Measurements from ENCODE around the gene YWHAG. TPM values are rescaled to one million over a fixed set of nuclear protein-coding genes. Genes with fewer than 3 reads are reported as not detected.
A peak's percentile ranks its signal among the peaks of the same experiment; 100 is the strongest.
"Not testable (repeated sequence)": the region's sequence is repeated elsewhere in the genome, so short reads cannot be mapped to it uniquely, and the experiment has no call there.

YWHAG gene
- total RNA-seq, 2 donors from 2014 or later, result 132 to 153 TPM

- Histone ChIP-seq H3K36me3 (no peaks in the 10 kb centered on the region), H3K27me3 (no peaks in the 10 kb centered on the region), H3K27ac (peak overlapping the region; percentile 28 to 85), H3K4me3 (no peak overlapping the region), H3K9me3 (no peaks in the 10 kb centered on the region), H3K4me1 (peaks cover 0 to 91% of the 10 kb centered on the region in 2 donors)
- TF ChIP-seq CTCF (IDR thresholded peaks at IDR 0.05), result no peak
- DNase-seq (ENCODE audit: low spot score), result no peak
Measured at GRCh38 chr7:76336094-76336493, 22.7 kb downstream of the YWHAG start.

DNA sequence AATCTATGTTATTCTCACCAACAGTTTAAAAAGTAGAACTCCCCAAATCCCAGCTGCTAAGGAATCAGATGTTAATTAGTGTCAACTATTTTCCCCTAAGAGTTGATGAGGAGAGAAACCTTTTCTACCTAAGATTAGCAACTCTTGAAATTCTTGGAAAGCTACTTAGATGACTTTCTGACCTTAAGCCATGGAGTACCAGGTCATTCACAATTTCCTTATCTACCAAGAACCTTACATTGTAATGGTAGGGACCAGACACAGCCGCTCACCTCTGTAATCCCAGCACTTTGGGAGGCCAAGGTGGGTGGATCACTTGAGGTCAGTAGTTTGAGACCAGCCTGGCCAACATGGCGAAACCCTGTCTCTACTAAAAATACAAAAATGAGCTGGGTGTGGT lies 23.4 kb downstream of the YWHAG start:
- not testable (repeated sequence) for DNase-seq (ENCODE audit: low spot score); H3K9me3 ChIP-seq; H3K36me3 ChIP-seq; H3K4me3 ChIP-seq; H3K27me3 ChIP-seq
- peaks cover 0 to 91% of the 10 kb centered on the region in 2 donors for H3K4me1 ChIP-seq
- peak overlapping the region; percentile 28 to 85 for H3K27ac ChIP-seq

- peak overlapping the region; percentile 65 to 85 for H3K27ac ChIP-seq
- DNase-seq (ENCODE audit: low spot score), result no peak
- H3K27me3 ChIP-seq, result no peaks in the 10 kb centered on the region
- no peak for TF ChIP-seq CTCF (IDR thresholded peaks at IDR 0.05)
- peaks cover 0 to 89% of the 10 kb centered on the region in 2 donors for H3K4me1 ChIP-seq
- H3K36me3 ChIP-seq, result peaks cover 6% of the 10 kb centered on the region
- H3K4me3 ChIP-seq, result no peak overlapping the region
- no peaks in the 10 kb centered on the region for H3K9me3 ChIP-seq
Measured at GRCh38 chr7:76334320-76334967, 24.3 kb downstream of the YWHAG start.

DNA sequence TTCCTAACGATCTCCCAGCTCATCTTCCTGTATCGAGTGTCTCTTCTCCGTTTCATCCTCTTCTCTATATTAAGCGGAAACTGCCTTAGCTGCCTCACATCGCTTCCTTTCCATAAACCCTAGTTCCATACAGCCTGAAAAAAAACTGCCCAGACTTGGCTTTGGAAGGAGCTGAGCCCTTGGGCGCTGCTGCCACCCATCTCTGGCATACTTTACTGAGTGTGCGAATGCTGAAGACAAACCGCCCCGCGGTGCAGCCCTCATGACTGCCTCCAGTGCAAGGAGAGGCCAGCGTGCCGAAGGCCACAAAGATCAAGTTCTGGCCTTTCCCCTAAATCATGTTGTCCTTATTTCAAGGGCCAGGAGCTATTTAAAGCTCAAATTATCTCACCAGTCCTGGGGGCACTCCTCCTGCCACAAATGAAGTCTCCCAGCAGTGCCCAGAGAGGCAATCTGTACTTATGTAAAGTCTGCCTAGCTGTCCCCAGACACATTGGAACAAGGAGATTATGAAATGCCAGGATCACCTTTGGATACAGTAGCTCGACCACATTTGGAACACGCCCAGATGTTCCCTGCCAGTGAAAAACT lies 25.2 kb downstream of the YWHAG start:
- no peaks in the 10 kb centered on the region for H3K9me3 ChIP-seq
- peaks cover 0 to 89% of the 10 kb centered on the region in 2 donors for H3K4me1 ChIP-seq
- peaks cover 15% of the 10 kb centered on the region for H3K36me3 ChIP-seq
- H3K27me3 ChIP-seq, result no peaks in the 10 kb centered on the region
- no peak overlapping the region for H3K4me3 ChIP-seq
- TF ChIP-seq CTCF (IDR thresholded peaks at IDR 0.05), result no peak
- DNase-seq (ENCODE audit: low spot score), result peak; percentile 73
- H3K27ac ChIP-seq, result peak overlapping the region; percentile 65 to 85

DNA sequence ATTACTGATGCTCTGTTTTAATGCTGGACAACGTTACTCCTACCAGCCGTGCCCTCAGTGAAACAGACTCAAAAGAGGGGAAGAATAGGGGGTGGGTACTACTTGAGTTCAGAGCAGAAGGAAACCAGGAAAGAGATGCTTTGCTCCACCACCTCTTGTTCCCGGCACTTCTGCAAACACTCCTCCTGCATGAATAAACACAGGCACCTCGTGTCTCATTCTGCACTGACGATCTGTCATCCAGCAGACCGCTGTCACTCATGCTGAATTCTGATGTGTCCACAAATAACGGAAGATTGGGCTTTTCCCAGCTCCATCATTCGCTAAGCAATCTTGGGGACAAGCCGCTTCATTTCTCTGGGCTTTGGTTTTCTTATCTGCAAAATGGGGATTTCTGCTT lies 26.7 kb downstream of the YWHAG start:
- H3K27ac ChIP-seq, result peak overlapping the region in 1 of 2 donors; percentile 85
- no peak for DNase-seq (ENCODE audit: low spot score)
- H3K36me3 ChIP-seq, result peaks cover 29% of the 10 kb centered on the region
- H3K4me1 ChIP-seq, result peaks cover 0 to 89% of the 10 kb centered on the region in 2 donors
- TF ChIP-seq CTCF (IDR thresholded peaks at IDR 0.05), result no peak
- H3K27me3 ChIP-seq, result no peaks in the 10 kb centered on the region
- no peaks in the 10 kb centered on the region for H3K9me3 ChIP-seq
- H3K4me3 ChIP-seq, result no peak overlapping the region

GRCh38 chr7:76330673-76331072 lies 28.1 kb downstream of the YWHAG start:
- Histone ChIP-seq H3K9me3 (no peaks in the 10 kb centered on the region), H3K27ac (peak overlapping the region; percentile 22 to 85), H3K27me3 (no peaks in the 10 kb centered on the region), H3K4me3 (no peak overlapping the region), H3K36me3 (peaks cover 40% of the 10 kb centered on the region), H3K4me1 (peaks cover 0 to 87% of the 10 kb centered on the region in 2 donors)
- no peak for TF ChIP-seq CTCF (IDR thresholded peaks at IDR 0.05)
- DNase-seq (ENCODE audit: low spot score), result no peak

All from right atrium auricular region (tissue), 2 donors.